Measurements from ENCODE around the gene MIB1.
A peak's percentile ranks its signal among the peaks of the same experiment; 100 is the strongest.
"Not testable (repeated sequence)": the region's sequence is repeated elsewhere in the genome, so short reads cannot be mapped to it uniquely, and the experiment has no call there.

Gene MIB1

DNA sequence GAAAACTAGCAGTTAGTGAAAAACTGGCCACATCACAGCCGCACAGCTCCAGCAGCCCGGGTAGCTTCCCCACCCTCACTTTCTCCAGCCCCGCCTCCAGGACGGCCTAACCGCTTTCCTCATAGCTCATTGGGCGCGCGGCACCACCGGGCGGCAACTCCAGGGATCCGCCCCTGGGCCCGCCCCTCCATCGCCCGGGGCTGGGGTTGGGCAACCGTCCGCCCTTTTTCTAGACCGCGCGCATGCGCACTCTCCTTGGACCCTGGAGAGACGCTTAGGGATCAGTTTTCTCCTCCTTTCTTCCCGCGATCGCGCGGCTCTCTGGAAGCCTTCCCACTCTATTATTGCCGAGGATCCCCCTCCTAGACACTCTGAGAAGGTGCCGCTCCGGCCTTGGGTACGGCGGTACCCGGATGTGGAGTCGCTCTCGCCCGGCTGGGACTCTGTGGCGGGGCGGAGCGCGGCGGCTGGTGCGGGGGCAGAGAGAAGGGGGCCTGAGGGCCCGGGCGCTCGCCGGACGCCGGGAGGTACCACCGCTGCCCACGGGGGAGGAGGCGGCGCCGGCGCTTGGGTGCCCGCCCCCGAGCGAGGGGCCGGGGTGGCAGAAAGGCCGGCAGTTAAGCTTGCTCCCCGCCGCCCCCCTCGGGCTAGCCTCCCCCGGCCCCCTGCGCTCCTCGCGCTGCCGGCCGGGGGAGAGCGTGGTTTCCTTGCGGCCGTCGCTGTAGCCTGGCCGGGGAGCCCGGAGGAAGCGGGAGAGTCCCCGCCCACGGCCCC lies at the start of gene MIB1:
Gene MIB1 (plus strand): TSS at position 255 of the 774 bp plus-strand sequence. CDS start 792 bp downstream, outside the sequence.
- peak; percentile 97 for DNase-seq

DNA sequence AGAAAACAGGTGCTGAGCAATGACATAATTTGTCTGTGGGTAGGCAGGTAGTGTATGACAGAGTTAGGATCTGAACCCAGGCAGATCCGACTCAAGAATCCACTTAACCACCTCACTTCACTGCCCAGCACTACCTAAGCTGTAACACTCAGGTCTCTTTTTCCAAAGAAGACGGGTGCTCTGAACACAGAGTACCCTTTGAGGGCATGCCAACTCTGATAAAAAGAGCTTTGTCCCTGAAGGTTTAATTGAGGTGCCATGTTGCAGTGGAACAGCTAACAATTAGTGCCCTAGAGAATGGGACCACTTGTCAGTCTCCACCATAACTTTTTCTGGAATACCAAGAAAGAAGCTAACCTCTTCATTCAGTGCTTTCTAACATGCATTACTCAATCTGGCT lies 47.3 kb upstream of the MIB1 start:
- no peak for DNase-seq

DNA sequence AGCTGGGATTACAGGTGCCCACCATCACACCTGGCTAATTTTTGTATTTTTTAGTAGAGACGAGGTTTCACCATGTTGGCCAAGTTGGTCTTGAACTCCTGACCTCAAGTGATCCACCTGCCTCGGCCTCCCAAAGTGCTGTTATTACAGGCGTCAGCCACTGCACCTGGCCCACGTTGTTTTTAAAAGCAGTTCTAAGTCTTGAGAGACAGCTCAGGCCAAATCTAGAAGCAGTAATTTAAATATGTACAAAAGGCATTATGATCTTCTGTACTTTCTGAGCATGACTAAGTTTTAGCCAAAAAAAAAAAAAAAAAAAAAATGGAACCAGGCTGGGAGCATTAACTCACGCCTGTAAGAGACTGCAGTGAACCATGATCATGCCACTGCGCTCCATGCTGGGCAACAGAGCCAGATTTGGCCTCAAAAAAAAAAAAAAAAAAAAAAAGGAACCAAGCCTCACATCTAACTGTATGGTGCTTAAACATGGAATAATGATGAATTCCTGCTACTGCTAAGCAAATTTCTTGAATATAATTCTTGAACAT lies 40.0 kb upstream of the MIB1 start:
- DNase-seq: no peak

DNA sequence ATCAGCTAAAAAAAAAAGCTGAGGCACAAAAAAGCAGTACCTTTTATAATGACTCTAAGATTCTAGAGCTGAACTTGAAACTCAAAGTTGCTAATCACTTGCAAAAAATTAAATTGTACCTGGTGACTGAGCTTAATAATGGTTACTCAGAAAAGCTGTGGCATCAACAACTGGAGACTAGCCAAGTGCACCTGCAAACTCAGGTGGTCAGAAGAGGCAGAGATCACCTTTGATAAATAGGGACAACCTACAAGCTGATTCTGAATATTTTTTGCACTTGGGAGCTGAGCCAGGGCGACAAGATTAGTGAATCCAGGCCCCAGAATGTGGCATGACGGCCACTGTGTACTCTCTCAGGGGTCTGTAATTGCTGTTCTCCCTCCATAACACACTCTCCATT lies 39.0 kb upstream of the MIB1 start:
- DNase-seq: no peak

DNA sequence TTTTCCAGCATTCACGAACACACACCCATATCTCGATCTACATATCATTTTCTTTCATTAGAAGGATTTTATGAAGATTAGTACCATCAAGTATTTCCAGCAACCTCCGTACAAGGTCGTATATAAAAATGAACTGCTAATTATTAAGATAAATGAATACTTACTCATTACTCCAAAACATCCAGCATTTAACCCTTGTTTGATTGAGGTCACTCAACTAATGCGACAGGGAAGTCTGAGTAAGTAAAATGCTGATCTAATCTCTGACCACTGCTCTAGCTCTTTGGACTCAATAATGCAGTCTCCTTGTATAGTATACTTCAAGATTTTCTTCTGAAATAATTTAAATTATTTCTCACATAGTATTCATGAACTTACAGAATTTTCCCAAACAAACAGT lies 38.0 kb upstream of the MIB1 start:
- DNase-seq: no peak

DNA sequence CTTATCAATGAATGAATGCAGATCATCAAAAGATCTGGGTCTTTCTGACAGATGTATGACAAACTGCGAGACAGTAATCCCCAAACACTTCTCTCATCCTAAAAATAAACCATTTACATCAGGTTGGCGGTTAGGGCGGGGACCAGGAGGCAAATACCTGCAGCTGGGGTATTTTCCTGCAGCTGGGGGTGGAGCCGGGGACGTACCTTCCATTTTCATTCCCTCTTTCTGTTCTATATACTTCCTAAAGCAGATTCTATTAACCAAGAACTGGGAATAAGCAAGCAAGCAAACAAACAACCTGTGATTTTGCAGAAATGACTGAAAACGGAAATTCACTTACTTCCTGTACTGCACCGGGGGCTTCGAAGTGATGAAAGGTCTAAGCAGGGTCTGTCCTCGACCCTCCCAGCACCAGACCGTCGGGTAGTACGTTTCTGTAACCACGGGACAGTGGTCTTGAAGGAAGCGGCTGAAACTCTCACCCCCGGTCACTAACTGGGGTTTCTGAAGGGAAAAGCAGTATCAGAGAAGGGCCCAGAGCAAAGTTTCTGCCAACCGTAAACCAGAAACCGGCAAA lies 37.3 kb upstream of the MIB1 start:
- no peak for DNase-seq

DNA sequence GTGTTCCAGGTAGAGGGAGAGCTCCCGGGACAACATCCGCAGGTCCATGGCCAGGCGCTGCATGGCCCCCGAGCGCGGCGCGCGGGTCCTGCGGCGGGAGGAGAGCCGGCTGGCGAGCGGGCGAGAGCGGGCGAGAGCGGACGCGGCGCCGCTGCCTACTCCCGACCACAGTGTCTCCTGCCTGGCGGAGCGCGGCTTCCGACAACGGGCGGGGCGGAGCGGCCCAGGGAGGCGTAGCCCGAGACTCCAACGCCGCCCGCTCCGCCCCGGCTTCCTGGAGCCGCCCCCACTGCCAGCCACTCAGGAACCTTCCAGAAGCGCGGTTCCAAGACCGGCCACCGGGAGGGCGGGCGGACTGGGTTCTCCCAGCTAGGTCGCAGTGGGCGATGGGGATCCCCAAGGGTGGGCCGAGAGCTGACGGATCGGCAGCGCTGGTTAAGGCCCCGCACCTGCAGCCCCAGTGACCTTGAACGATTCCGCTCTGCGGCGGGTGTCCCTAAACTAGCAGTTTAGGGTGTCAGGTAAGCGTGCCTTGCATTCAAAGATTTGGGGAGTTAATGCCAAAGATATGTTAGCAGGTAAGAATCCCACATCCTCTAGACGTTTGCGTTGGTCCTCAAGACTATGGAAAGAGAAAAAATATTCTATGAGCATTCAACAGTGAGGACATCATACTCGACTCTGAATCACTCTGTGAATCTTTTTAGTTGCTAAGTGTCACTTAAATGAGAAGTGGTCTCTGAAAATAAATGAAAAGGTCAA lies 35.8 kb upstream of the MIB1 start, which contains the start of gene ABHD3:
Gene ABHD3 (minus strand): TSS at position 172 of the 762 bp plus-strand sequence. CDS start 109 bp downstream, at position 63.
- peak; percentile 90 for DNase-seq

DNA sequence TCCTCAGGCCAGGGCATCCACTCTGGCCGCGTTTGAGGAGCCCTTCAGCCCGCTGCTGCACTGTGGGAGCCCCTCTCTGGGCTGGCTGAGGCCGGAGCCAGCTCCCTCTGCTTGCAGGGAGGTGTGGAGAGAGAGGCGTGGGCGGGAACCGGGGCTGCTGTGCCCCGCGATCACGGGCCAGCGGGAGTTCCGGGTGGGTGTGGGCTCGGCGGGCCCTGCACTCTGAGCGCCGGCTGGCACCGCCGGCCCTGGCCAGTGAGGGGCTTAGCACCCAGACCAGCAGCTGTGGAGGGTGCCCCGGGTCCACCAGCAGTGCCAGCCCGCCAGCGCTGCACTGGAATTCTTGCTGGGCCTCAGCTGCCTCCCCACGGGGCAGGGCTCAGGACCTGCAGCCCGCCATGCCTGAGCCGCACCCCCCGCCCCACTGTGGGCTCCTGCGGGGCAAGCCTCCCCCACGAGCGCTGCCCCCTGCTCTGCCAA lies 34.2 kb upstream of the MIB1 start:
- DNase-seq: no peak

DNA sequence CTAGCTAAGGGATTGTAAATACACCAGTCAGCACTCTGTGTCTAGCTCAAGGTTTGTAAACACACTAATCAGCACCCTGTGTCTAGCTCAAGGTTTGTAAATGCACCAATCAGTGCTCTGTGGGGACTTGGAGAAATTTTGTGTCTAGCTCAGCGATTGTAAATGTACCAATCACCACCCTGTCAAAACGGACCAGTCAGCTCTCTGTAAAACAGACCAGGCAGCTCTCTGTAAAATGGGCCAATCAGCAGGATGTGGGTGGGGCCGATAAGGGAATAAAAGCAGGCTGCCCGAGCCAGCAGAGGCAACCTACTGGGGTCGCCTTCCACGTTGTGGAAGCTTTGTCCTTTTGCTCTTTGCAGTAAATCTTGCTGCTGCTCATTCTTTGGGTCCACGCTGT lies 33.5 kb upstream of the MIB1 start:
- DNase-seq: not testable (repeated sequence)

DNA sequence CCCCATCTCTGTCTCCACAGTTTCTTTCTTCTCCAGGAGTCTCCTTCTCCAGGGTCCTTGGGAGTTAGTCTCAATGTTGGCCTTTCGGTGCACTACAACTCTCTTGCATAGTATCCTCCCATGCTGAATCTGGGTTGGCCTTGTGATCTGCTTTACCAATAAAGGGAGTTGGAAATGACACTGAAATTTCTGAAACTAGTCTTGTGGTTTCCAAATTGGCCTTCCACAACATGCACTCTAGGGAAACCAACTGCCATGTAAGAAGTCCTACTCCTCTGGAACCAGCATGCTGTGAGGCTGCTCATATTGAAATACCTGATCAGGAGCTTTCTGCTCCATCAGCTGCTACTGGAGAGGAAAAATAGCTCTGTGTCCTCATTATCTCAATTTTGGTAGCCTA lies 26.1 kb upstream of the MIB1 start:
- DNase-seq: no peak

DNA sequence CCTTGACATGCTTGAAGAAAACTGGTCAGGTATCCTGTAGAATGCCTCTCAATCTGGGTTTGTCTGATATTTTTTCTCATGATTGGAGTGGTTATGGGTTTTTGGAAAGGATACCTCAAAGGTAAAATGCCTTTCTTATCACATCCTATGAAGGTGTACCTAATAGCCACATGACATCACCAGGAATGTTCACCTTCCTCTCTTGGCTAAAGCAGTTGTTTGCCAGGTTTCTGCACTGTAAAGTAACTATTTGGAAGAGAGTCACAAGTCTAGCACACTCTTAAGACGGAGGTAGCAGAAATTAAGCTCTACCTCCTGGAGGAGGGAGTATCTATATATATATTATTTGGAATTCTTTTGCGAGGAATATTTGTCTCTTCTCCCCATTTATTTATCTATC lies 17.9 kb upstream of the MIB1 start:
- no peak for DNase-seq

DNA sequence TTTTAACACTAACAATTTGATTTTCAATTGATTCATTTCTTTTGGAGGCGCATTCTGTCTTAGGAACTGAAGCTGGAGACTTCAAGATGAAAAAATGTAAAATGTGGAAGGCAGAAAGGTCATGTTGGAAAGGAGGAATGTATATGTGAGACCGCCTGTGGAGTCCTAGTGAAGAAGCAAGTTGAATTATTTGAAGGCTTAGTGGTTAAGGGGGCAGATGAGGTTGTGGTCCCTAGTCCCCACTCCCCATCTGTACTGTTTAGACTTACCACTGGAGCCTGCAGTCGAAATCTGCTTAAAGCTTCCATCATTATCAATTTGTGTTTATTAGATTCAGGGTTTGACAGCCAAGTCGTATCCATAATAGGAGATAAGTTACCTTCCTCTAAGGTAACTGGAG lies 15.4 kb upstream of the MIB1 start:
- no peak for DNase-seq

DNA sequence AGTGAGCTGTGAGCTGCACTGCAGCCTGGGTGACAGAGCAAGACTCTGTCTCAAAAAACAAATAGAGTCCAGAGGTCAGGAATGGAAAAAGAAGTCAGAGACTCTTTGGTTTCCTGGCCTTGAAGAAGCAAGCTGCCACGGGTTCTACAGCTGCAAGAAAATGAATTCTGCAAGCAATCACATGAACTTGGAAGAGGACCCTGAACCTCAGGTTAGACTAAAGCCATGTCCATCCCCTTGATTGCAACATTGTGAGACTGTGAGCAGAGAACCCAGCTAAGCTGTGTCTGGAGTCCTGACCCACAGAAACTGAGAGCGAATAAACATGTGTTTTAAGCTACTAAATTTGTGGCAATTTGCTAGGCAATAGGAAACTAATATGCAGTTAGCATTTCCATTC lies 12.9 kb upstream of the MIB1 start:
- DNase-seq: no peak

DNA sequence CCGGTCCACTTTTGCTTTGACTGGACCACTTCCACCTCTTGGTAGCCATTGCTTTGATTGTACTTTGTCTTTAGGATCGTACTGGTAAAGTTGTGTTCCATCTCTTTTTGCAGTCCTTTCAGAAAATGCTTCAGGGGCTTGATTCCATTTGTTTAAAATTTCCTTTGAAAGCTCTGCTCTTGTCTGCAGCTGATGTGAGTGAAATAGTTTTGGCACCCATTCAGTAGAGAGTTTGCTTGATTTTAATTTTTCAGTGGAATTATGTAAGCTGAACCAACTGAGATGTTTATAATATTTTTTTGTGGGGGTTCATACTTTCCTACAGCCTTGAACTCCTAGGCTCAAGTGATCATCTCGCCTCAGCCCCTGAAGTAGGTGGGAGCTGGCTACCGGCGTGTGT lies 7.6 kb upstream of the MIB1 start:
- no peak for DNase-seq

DNA sequence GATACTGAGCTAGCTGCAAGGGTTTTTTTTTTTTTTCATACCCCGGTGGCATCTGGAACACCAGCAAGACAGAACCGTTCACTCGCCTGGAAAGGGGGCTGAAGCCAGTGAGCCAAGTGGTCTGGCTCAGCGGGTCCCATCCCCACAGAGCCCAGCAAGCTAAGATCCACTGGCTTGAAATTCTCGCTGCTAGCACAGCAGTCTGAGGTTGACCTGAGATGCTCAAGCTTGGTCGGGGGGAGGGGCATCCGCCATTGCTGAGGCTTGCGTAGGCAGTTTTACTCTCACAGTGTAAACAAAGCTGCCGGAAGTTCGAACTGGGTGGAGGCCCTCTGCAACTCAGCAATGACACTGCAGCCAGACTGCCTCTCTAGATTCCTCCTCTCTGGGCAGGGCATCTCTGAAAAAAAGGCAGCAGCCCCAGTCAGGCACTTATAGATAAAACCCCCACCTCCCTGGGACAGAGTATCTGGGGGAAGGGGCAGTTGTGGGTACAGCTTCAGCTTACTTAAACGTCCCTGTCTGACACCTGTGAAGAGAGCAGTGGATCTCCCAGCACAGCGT lies 5.1 kb upstream of the MIB1 start:
- no peak for DNase-seq

DNA sequence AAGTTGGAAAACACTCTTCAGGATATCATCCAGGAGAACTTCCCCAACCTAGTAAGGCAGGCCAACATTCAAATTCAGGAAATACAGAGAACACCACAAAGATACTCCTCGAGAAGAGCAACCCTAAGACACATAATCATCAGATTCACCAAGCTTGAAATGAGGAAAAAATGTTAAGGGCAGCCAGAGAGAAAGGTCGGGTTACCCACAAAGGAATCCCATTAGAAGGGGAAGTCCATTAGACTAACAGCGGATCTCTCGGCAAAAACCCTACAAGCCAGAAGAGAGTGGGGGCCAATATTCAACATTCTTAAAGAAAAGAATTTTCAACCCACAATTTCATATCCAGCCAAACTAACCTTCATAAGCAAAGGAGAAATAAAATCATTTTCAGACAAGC lies 3.7 kb upstream of the MIB1 start:
- DNase-seq: not testable (repeated sequence)

DNA sequence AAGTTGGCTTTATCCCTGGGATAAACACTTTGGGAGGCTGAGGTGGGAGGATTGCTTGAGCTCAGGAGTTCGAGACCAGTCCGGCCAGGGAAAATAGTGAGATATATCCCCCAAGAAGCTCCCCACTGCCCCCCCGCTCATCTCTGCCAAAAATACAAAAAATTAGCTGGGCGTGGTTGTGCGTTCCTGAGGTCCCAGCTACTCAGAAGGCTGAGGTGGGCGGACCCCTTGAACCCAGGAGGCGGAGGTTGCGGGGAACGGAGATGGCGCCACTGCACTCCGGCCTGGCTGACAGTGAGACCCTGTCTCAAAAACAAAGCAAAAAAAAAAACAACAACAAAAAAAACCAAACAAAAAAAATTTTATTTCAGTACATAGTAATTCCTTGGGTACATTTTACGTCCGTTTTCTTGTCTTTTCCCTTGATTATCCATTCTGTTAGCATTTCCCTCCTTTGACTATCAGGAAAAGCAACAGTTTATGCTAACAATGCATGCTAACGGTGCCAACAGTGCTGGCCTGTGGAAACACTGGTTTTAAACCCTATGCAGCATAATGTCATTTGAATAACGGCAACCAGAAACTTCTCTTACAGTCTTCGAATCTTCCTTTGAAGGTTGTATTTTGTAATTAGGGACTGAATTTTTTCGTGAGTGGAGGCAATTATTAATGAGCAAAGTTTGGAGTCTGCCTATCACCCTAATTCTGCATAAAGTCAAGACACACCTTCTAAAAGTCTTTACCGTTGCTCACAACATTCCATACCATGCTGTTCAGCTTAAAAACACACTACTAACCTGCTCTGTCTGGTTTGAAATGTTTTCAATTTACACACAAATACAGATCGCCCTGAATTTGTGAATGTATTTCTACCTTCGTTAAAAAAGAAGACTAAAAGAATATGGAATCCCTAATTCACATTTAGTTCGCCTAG lies 721 bp upstream of the MIB1 start:
- DNase-seq: no peak

DNA sequence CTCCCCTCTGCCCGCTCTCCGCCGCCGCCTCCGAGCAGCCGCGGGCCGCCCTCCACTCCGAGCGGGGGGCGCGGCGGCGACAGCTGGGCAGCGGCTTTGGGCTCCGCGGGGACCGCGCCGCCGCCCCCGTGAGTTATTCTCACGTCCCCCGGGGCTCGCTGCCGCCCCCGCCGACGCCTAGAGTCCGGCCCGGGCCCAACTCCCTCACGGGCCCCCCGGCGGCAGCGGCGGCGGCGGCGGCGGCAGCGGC lies 645 bp downstream of the MIB1 start:
- DNase-seq: no peak

DNA sequence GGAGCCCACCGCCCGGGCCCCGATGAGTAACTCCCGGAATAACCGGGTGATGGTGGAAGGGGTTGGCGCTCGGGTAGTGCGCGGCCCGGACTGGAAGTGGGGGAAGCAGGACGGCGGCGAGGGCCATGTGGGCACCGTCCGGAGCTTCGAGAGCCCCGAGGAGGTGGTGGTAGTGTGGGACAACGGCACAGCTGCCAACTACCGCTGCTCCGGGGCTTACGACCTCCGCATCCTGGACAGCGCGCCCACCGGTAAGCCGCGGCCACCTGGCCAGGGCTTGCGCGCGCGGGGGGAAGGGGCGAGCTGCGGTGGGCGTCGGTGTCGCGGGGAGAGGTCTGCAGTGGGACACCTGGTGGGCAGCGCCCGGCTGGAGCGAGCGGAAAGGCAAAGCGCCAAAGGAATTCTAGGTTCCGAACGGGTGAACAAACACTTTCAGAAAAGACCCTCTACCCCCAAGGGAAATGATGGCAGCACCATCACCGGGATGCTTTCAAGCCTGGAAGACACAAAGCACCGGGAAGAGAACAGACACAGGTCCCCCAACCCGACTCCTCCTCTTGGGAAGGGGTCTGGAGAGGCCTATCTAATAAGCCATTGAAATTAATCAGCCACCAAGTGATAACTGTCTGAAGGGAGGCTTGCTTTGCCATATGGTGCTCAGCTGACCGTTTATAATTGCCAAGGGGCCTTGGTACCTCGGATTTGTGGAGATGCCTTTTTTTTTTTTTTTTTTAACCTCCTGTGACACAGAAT lies 1.1 kb downstream of the MIB1 start:
- DNase-seq: peak; percentile 3

DNA sequence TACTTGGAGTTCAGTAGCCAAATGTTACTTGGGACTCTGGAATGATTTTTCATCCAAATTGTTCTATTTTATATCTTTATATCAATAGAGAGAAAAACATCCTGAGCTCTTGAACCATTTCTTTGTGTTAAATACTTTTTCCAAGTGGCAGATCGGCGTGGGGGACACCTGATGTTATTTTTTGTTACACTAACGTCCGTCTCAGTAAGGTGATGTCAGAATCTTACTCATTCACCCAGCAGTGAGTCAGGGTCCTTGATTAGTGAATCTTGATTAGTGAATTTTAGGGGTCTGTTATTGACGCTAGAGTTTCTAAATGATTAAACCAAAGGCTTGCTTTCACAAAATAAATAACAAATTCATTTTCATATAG lies 1.7 kb downstream of the MIB1 start:
- no peak for DNase-seq

DNA sequence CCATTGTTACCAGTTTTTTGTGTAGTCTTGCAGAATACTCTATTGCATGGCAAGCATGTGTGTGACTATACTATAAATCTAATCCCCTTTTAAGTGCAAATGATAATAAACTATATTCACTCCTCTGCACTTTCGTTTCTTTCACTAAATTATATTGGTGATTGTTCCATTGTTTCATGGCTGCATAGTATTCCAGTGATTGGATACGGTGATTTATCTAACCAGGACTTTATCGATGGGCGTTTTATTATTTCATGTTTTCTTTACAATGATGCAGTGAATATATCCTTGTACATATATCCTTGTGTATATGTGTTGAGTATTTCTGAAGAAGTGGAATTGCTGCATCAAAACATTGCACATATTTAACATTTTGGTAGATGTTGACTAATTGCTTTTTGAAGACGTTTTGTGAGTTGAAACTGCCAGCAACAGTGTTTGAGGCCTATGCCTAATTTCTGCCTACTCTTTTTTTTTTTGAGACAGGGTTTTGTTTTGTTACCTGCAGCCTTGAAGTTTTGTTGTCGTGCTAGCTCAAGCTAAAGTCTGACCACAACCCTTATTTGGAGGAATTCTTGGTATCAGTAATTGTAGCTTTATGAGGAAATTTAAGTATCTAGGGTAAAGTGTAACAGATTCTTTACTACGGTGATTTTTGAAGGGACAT lies 2.7 kb downstream of the MIB1 start:
- DNase-seq: no peak

All from NCI-H1436 (cell line).